Endothelial cell (in vitro differentiated cells): ENCODE data around the gene POLR3H. TPM values are rescaled to one million over a fixed set of nuclear protein-coding genes. Genes with fewer than 3 reads are reported as not detected.
"Not testable (repeated sequence)": the region's sequence is repeated elsewhere in the genome, so short reads cannot be mapped to it uniquely, and the experiment has no call there.

Experiments used
- DNase-seq: peaks from one replicate; pipeline ENCODE4 v3.0.0; 2021; ENCODE audit warnings: low spot score
- H3K27ac Mint-ChIP-seq: one replicate; pipeline ENCODE4 v1.8.0; 2021; ENCODE audit warnings: mixed read lengths, inconsistent platforms; ENCODE audit not compliant: unreplicated experiment
- H3K27me3 Mint-ChIP-seq: one replicate; pipeline ENCODE4 v1.8.0; 2021; ENCODE audit warnings: mild to moderate bottlenecking, moderate library complexity, mixed read lengths, inconsistent platforms; ENCODE audit not compliant: unreplicated experiment
- H3K36me3 Mint-ChIP-seq: one replicate; pipeline ENCODE4 v1.8.0; 2021; ENCODE audit warnings: mild to moderate bottlenecking, low read depth, mixed read lengths, inconsistent platforms; ENCODE audit not compliant: unreplicated experiment
- H3K4me1 Mint-ChIP-seq: one replicate; pipeline ENCODE4 v1.8.0; 2021; ENCODE audit warnings: mild to moderate bottlenecking, mixed read lengths, inconsistent platforms; ENCODE audit not compliant: unreplicated experiment
- H3K4me3 Mint-ChIP-seq: one replicate; pipeline ENCODE4 v1.8.0; 2021; ENCODE audit warnings: mild to moderate bottlenecking, mixed read lengths, inconsistent platforms; ENCODE audit not compliant: unreplicated experiment
- H3K9me3 Mint-ChIP-seq: one replicate; pipeline ENCODE4 v1.8.0; 2021; ENCODE audit warnings: mixed read lengths, inconsistent platforms; ENCODE audit not compliant: unreplicated experiment
- long read RNA-seq: library from polyadenylated mRNA; unstranded; transcript quantifications from one replicate; pipeline ENCODE4 v2.0.0, GENCODE V29; 2020; ENCODE audit not compliant: unreplicated experiment
- total RNA-seq: library from RNA; stranded (reverse); fragmentation: NEBNext Ultra II Directional; extraction: Animal tissue kit (Norgen Biotek cat#: 25700); gene quantifications from one replicate; pipeline ENCODE4 v1.2.1, GENCODE V29; 2021; ENCODE audit not compliant: unreplicated experiment
- TF ChIP-seq, protein P1 (sequence below): fragments of 200-600 bp; sonication (generic); IDR thresholded peaks from one replicate; pipeline ENCODE4 v1.5.0; 2021; ENCODE audit warnings: antibody characterized with exemption; ENCODE audit not compliant: unreplicated experiment

The POLR3H gene
- total RNA-seq = 20.8 TPM
- long read RNA-seq, full-length matches to known transcripts = 10 of 14 reads
- long read RNA-seq, partial matches to known transcripts = 1 of 14 reads
- long read RNA-seq, other reads (novel, unspliced or antisense) = 3 of 14 reads

DNA sequence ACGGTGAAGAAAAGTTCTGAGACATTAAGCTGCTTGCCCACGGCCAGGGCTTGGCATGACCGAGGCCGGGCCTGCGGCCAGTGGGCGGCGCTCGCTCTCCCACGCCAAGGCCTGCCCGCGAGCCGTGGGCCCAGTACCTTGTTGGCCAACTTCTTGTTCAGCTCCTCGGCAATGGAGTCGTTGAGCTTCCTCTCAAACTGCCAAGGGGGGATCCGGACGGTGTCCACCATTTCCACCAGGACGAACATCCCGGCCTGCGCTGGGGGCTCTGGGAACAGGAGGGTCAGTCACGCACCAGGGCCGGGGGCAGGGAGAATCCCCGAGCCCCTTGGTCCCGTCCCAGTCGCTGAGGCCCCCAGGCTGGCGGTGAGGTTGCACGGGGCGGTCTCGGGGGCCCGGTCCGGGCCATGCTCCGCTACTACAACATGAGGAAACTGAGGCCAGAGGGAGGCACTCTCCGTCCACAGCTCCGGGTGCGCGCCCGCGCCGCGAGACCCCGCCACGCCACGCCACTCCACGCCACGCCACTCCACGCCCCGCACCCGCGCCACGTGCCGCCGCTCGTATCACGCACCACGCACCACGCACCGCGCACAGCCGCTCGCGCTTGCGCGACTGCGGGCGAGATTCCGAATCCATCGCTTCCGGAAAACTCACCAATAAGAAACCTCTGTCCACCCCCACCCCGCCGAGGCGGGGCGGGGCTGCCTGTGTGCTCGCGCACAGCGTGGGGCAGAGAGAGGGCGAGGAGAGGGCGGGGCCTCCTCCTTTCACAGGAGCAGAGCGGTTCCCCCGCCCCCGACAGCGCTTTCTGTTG lies at the start of gene POLR3H:
TSS of gene POLR3H (minus strand) at position 617 of the 817 bp plus-strand sequence. CDS start at position 248, 369 bp downstream.
- peak; percentile 96 for DNase-seq
- Mint-ChIP-seq H3K27ac (peak within 1 kb of the TSS; percentile 76), H3K4me1 (peaks cover 13% of the 10 kb centered on the region), H3K27me3 (peaks cover 8% of the 10 kb centered on the region), H3K4me3 (peak within 1 kb of the TSS; percentile 95), H3K36me3 (peaks cover 13% of the 10 kb centered on the region), H3K9me3 (no peaks in the 10 kb centered on the region)
- TF ChIP-seq, protein P1, sequence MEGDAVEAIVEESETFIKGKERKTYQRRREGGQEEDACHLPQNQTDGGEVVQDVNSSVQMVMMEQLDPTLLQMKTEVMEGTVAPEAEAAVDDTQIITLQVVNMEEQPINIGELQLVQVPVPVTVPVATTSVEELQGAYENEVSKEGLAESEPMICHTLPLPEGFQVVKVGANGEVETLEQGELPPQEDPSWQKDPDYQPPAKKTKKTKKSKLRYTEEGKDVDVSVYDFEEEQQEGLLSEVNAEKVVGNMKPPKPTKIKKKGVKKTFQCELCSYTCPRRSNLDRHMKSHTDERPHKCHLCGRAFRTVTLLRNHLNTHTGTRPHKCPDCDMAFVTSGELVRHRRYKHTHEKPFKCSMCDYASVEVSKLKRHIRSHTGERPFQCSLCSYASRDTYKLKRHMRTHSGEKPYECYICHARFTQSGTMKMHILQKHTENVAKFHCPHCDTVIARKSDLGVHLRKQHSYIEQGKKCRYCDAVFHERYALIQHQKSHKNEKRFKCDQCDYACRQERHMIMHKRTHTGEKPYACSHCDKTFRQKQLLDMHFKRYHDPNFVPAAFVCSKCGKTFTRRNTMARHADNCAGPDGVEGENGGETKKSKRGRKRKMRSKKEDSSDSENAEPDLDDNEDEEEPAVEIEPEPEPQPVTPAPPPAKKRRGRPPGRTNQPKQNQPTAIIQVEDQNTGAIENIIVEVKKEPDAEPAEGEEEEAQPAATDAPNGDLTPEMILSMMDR = peak; percentile 11

DNA sequence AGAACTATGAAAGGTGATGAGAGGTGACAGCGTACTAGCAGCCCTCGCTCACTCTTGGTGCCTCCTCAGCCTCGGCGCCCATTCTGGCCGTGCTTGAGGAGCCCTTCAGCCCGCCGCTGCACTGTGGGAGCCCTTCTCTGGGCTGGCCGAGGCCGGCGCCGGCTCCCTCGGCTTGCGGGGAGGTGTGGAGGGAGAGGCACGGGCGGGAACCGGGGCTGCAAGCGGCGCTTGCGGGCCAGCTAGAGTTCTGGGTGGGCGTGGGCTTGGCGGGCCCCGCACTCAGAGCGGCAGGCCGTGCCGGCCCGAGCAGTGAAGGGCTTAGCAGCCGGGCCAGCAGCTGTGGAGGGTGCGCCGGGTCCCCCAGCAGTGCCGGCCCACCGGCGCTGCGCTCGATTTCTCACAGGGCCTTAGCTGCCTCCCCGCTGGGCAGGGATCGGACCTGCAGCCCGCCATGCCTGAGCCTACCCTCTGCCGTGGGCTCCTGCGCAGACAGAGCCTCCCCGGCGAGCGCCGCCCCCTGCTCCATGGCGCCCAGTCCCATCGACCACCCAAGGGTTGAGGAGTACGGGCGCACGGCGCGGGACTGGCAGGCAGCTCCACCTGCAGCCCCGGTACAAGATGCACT lies 49.2 kb upstream of the POLR3H start:
- not testable (repeated sequence) for H3K4me1 Mint-ChIP-seq, DNase-seq, H3K9me3 Mint-ChIP-seq, H3K36me3 Mint-ChIP-seq, H3K27me3 Mint-ChIP-seq, H3K4me3 Mint-ChIP-seq, H3K27ac Mint-ChIP-seq

DNA sequence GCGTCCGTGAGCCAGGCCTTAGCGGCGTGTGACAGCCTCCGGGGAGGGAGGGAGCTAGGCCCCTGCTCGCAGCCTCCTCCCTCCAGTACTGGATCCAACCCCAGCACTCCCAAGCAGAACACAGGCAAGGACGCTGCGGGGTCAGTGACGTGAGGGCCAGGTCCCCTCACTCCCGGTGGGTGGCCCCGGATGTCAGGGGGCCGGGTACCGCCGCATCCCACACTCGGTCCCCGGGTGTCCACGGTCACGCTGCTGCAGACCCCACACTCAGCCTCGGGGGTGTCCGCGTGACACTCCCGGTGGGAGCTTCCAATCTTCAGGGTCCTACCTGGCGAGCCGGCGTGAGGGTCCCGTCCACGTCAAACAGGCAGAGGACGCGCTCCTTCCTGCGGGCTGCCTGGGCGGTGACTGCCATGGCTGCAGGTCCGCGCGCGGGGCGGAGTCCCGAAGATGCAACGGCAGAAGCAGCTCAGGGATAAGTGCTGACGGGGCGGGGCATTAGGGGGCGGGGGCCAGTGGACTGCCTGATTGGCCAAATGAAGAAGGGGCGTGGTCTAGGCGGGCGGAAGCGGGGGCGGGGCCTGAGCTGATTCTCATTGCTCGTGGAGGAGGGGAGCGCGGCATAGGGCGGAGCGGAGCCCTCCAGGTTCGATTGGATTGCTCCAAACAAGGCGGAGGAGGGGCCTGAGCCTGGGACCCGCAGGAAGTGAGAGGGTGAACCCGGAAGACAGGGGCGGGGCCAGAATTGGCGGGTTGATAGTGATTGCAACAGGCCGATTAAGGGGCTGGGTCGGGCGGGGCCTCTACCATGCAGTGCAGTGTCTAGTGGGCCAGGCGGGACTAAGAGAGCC lies 45.3 kb upstream of the POLR3H start, which contains the start of gene PMM1:
TSS of gene PMM1 (minus strand) at position 450 of the 851 bp plus-strand sequence. CDS start at position 415, 35 bp downstream.
- no peaks in the 10 kb centered on the region for H3K4me1 Mint-ChIP-seq
- TF ChIP-seq, protein P1 = no peak
- no peaks in the 10 kb centered on the region for H3K36me3 Mint-ChIP-seq
- no peak within 1 kb of the TSS for H3K27ac Mint-ChIP-seq
- H3K9me3 Mint-ChIP-seq = no peaks in the 10 kb centered on the region
- peak within 1 kb of the TSS; percentile 89 for H3K4me3 Mint-ChIP-seq
- peak; percentile 100 for DNase-seq
- peaks cover 7% of the 10 kb centered on the region for H3K27me3 Mint-ChIP-seq

GRCh38 chr22:41587347-41587723 lies 43.1 kb upstream of the POLR3H start:
- TF ChIP-seq, protein P1 = no peak
- Mint-ChIP-seq H3K27ac (no peak overlapping the region), H3K4me3 (no peak overlapping the region), H3K27me3 (peaks cover 9% of the 10 kb centered on the region), H3K4me1 (peaks cover 2% of the 10 kb centered on the region), H3K9me3 (no peaks in the 10 kb centered on the region), H3K36me3 (no peaks in the 10 kb centered on the region)
- no peak for DNase-seq

GRCh38 chr22:41585898-41586297 lies 41.6 kb upstream of the POLR3H start:
- no peak for DNase-seq
- H3K27me3 Mint-ChIP-seq = peaks cover 7% of the 10 kb centered on the region
- no peaks in the 10 kb centered on the region for H3K9me3 Mint-ChIP-seq
- H3K4me1 Mint-ChIP-seq = peaks cover 3% of the 10 kb centered on the region
- H3K27ac Mint-ChIP-seq = no peak overlapping the region
- no peak overlapping the region for H3K4me3 Mint-ChIP-seq
- no peaks in the 10 kb centered on the region for H3K36me3 Mint-ChIP-seq
- TF ChIP-seq, protein P1 = no peak
